GM21447 (cell line): ENCODE measurements around the gene ZCCHC7.

Experiments
- ATAC-seq: cut with Tn5 transposase; IDR thresholded peaks from one replicate; pipeline ENCODE4 v1.9.1; 2021; ENCODE audit not compliant: unreplicated experiment

The ZCCHC7 gene

GRCh38 chr9:37209431-37210386 lies 89.3 kb downstream of the ZCCHC7 start:
- peak; percentile 34 for ATAC-seq

DNA sequence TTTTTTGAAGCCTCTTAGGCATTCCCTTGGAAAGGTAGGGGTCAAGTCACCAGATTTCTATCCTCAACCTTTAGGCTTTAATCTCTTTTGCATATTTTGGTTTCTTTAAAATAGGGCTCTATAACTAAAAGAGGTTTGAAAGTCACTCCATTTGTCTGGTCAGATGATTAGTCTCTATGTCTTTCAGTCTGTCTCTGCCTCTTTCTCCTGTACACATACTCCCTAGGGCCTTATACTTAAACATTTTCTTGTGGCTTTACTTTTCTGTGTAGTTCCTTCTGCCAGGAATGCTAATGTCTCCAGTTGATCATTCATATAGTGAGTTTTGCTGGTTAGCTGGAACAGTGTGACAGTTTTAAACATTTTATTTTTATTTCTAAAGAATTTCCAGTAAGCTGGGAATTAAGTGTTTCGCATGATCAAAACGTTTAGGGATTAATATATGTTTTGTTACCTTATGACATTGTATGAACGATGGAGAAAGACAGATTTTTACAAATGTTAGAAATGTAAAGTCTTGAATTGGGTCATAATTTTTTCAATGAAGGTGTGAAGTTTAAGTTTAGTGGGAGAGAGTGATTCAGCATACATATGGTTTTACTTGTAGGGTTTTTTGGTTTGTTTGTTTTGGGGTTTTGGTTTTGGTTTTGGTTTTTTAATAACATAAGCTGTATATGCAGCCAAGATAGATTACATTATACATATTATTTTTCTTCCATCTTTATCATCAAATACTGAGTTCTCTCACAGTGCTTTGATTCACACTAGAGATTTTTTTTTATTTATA lies 90.6 kb downstream of the ZCCHC7 start:
- no peak for ATAC-seq

DNA sequence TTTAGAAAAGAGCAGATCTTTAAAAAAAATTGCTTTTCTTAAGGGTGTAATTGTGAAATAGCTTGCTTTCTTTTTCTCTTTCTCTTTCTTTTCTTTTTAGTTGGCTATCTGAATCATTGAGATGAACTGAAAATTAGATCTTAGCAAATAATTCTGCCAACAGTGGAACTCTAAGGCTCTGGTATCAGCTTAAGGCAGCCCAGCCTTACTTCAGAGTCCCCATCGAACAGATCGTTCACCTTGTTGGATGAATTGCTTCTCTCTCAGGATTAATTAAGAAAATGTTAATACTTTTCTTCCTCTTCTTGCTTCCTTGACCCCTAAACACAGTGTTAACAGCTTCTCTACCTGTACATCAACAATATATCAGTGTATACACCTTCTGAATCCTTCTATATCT lies 92.1 kb downstream of the ZCCHC7 start:
- no peak for ATAC-seq

- ATAC-seq, result no peak
Observed at GRCh38 chr9:37215381-37215780, 95.0 kb downstream of the ZCCHC7 start.

- no peak for ATAC-seq
Observed at GRCh38 chr9:37215830-37216229, 95.5 kb downstream of the ZCCHC7 start.

- ATAC-seq, result no peak
Observed at GRCh38 chr9:37217161-37217560, 96.8 kb downstream of the ZCCHC7 start.

DNA sequence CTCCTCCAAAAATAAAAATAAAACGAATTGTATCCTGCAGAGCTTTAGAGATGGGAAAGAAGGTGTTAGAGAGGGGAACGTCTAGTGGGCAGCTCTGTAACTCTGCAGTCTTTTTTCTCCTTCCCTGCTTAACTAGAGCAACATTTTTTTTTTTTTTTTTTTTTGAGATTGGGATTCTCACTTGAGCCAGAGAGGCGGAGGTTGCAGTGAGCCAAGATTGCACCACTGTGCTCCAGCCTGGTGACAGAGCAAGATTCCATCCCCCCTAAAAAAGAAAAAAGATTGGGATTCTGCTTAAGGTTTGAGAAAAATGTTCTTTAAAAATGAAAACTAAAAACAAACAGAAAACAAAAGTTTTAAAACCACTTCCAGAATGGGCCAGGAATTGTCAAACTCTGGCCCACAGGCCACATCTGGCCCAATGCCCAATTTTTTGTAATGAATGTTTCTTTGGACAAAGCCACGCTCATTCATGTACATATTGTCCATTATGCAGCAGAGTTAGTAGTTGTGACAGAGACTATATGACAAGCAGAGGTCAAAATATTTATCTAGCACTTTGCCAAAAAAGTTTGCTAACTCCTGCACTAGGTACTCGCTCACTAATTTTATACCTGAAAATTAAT lies 98.5 kb downstream of the ZCCHC7 start:
- no peak for ATAC-seq

GRCh38 chr9:37220971-37221370 lies 100.6 kb downstream of the ZCCHC7 start:
- no peak for ATAC-seq

- ATAC-seq, result no peak
Observed at GRCh38 chr9:37221489-37222106, 101.2 kb downstream of the ZCCHC7 start.

- ATAC-seq, result no peak
Observed at GRCh38 chr9:37229455-37229854, 109.1 kb downstream of the ZCCHC7 start.

DNA sequence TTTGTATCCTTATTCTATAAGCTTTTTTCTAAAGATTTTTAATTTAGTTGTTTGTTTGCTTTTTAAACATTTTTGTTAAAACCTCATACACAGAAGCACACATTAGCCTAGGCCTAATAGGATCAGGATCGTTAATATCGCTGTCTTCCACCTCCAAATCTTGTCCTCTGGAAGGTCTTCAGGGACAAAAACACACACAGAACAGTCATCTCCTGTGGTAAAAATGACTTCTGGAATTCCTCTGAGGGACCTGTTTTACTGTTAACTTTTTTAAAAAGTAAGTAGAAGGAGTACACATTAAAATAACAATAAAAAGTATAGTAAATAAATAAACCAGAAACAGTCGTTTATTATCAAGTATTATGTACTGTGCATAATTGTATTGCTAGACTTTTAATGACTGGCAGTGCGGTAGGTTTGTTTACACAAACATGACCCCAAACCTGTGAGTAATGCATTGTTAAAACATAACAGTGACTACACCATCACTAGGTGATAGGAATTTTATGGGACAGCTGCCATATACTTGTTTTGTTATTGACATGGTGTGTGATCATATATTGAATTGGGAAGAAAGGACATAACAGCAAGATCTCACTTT lies 109.6 kb downstream of the ZCCHC7 start:
- ATAC-seq, result no peak

DNA sequence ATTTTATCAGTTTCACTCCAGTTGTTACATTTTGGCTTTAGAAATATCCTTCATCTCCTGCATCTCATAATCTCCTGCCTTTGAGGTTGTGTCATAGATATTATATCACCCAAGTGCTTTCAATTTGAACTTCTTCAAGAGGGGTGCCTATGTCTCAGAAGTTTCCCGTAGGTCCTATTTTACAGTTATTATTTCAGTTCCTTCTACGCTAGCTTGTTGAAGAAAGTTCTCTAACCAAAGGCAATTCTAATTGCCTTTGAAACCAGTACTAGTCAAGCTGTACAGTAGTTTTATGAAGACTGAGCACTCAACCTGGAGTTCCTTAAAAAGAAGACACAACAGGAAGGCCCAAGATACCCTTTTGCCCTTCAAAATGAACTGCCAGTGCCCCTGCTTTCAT lies 116.4 kb downstream of the ZCCHC7 start:
- no peak for ATAC-seq

- ATAC-seq, result no peak
Observed at GRCh38 chr9:37238122-37238521, 117.7 kb downstream of the ZCCHC7 start.

GRCh38 chr9:37239224-37239859 lies 119.0 kb downstream of the ZCCHC7 start:
- no peak for ATAC-seq

- no peak for ATAC-seq
Observed at GRCh38 chr9:37239921-37240320, 119.5 kb downstream of the ZCCHC7 start.

- no peak for ATAC-seq
Observed at GRCh38 chr9:37241340-37241739, 121.0 kb downstream of the ZCCHC7 start.

DNA sequence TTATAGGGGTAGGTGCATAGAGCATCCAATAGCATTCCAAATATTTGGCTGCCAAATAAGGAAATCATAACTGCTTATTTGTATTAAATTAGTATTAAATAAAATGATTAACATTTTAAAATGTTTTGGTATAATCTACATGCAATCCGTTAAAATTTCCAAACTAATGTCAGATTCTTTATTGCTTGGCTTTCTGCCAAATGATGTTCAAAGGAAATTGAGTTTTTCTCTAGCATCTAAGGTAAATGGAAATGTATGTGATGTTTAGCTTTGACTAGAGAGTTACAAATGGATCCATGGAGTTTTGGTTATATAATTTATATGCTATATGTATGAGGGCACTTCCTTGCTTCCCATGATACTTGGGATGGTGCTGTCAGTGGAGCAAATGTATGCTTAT lies 121.7 kb downstream of the ZCCHC7 start:
- no peak for ATAC-seq

- no peak for ATAC-seq
Observed at GRCh38 chr9:37243588-37244345, 123.4 kb downstream of the ZCCHC7 start.

GRCh38 chr9:37246826-37247225 lies 126.5 kb downstream of the ZCCHC7 start:
- ATAC-seq, result no peak
